Coronary artery (tissue), 2 donors: ENCODE data around the gene NDST1.

Experiments
- DNase-seq: peaks from one replicate; pipeline ENCODE4 v3.0.0-alpha.2; 2017; ENCODE audit warnings: low spot score
- H3K27ac ChIP-seq, 2 donors: fragments of 200-600 bp; sonication (generic); one replicate each; pipeline ENCODE4 v1.5.1; 2016 to 2019
- H3K4me3 ChIP-seq: fragments of 200-600 bp; sonication (generic); 2 replicates; pipeline ENCODE4 v1.5.1; 2016; ENCODE audit warnings: mild to moderate bottlenecking, moderate library complexity
- TF ChIP-seq, protein P1 (sequence below): fragments of 200-600 bp; sonication (generic); IDR thresholded peaks from one replicate; pipeline ENCODE4 v1.5.1; 2019; ENCODE audit warnings: antibody characterized with exemption

NDST1 gene

DNA sequence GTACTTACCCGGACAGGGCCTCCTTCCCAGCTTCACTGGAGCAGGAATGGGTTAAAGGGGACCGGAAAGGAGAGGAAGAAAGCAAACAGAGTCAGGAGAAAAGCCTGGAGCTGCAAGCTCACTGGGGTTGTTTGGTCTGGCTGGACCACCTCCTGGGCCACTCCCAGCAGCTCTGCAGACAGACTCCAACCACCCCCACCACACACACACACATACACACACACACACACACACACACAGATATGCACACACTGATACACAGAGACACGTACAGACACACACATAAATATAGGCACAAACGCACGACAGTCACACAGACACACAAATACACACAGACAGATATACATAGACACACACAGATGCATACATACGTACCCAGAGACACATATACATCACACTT lies 97.6 kb downstream of the NDST1 start:
- Histone ChIP-seq H3K4me3 (no peak overlapping the region), H3K27ac (peak overlapping the region; percentile 84 to 93)
- DNase-seq, result no peak
- TF ChIP-seq, protein P1, sequence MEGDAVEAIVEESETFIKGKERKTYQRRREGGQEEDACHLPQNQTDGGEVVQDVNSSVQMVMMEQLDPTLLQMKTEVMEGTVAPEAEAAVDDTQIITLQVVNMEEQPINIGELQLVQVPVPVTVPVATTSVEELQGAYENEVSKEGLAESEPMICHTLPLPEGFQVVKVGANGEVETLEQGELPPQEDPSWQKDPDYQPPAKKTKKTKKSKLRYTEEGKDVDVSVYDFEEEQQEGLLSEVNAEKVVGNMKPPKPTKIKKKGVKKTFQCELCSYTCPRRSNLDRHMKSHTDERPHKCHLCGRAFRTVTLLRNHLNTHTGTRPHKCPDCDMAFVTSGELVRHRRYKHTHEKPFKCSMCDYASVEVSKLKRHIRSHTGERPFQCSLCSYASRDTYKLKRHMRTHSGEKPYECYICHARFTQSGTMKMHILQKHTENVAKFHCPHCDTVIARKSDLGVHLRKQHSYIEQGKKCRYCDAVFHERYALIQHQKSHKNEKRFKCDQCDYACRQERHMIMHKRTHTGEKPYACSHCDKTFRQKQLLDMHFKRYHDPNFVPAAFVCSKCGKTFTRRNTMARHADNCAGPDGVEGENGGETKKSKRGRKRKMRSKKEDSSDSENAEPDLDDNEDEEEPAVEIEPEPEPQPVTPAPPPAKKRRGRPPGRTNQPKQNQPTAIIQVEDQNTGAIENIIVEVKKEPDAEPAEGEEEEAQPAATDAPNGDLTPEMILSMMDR, result no peak

DNA sequence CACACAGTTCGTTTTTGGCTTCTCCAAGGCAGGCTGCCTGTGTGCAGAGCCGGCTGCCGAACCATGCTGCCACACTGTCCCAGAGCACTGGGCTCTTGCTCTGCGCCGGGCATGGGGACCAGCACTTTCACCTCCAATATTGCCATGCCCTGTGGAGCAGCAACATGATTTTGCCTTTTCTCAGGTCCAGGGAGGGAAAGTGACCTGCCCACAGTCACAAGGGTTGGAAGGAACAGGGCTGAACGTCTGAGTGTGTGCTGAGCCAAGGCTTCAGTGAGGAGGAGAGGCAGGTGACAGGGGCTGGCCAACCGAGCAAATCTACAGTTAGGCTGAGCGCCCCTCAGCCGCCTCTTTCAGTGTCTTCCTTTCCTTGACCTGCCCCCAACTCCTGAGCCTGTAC lies 98.5 kb downstream of the NDST1 start:
- Histone ChIP-seq H3K4me3 (no peak overlapping the region), H3K27ac (peak overlapping the region; percentile 84 to 88)
- TF ChIP-seq, protein P1, result no peak
- DNase-seq, result no peak

DNA sequence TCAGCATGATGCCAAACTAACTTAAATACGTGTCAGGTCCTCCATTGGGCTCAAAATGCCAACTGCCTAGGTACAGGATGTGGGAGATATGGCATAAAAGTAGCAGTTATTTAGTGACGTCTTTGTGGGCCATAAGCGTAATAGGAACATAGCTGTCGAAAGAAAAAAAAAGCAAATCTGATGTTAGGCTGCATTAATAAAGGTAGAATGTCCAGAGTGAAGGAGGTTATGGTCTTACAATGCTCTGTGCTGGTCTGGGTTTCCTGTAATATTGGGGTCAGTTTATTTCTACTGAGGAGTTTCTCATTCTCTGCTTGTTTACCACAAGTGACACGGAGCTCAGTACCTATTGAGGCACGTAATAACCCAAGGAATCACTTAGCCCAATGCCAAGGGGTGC lies 99.2 kb downstream of the NDST1 start:
- peak overlapping the region; percentile 84 to 88 for H3K27ac ChIP-seq

More for the DNA sequence above, 99.2 kb downstream of the NDST1 start:
- H3K4me3 ChIP-seq, result no peak overlapping the region
- no peak for DNase-seq
- TF ChIP-seq, protein P1, result no peak
